Esophagus muscularis mucosa (tissue), 4 donors: ENCODE measurements around the gene EXOC7.

Experiments used
- CTCF ChIP-seq, 3 experiments: fragments of 200-600 bp in 2 of 3; fragments of 450-650 bp in 1 of 3; sonication (generic) in 2 of 3; IDR thresholded peaks; one replicate each; pipeline ENCODE4 v1.5.1; 2017 to 2019; ENCODE audit warnings: antibody characterized with exemption in 3 of 3, mild to moderate bottlenecking in 2 of 3, moderate library complexity in 1 of 3
- EP300 ChIP-seq: sonication (generic); formaldehyde crosslinking; IDR thresholded peaks from one replicate; pipeline ENCODE4 v1.6.1; 2017; ENCODE audit warnings: antibody characterized with exemption
- POLR2A ChIP-seq: fragments of 450-650 bp; IDR thresholded peaks from one replicate; pipeline ENCODE4 v1.6.1; 2017; ENCODE audit warnings: antibody characterized with exemption, moderate library complexity, mild to moderate bottlenecking, low read depth
- POLR2AphosphoS5 ChIP-seq, 2 donors: sonication (generic); formaldehyde crosslinking; IDR thresholded peaks; one replicate each; pipeline ENCODE4 v1.6.1; 2017; ENCODE audit warnings: antibody characterized with exemption in 2 of 2

- no peak for TF ChIP-seq POLR2A
- no peak for TF ChIP-seq CTCF (IDR thresholded peaks at IDR 0.05)
- TF ChIP-seq POLR2AphosphoS5 (IDR thresholded peaks at IDR 0.05), result no peak
- no peak for TF ChIP-seq EP300
Observed at GRCh38 chr17:76094046-76094445, 9.5 kb downstream of the EXOC7 start.
